Mesenchymal stem cell (in vitro differentiated cells and primary cell): ENCODE data around the gene RGL3.

ENCODE experiments used
- DNase-seq: peaks from one replicate; pipeline ENCODE4 v3.0.0-alpha.2; 2013
- H2AFZ ChIP-seq: one replicate; pipeline ENCODE4 v1.6.1; 2013; ENCODE audit warnings: low read depth, mild to moderate bottlenecking, control low read depth, inconsistent platforms, low read length, moderate library complexity
- H2AK5ac ChIP-seq: 2 replicates; pipeline ENCODE4 v1.6.1; 2013; ENCODE audit warnings: low read length, moderate library complexity, mild to moderate bottlenecking, inconsistent platforms; ENCODE audit not compliant: severe bottlenecking
- H2BK120ac ChIP-seq: one replicate; pipeline ENCODE4 v1.6.1; 2013; ENCODE audit warnings: low read depth, mild to moderate bottlenecking, inconsistent platforms, low read length, moderate library complexity
- H2BK12ac ChIP-seq, 2 experiments: one replicate each; pipeline ENCODE4 v1.6.1; 2013; ENCODE audit warnings: inconsistent platforms in 2 of 2, low read length in 2 of 2, mild to moderate bottlenecking in 2 of 2, moderate library complexity in 2 of 2, control low read depth in 1 of 2
- H2BK15ac ChIP-seq: one replicate; pipeline ENCODE4 v1.6.1; 2013; ENCODE audit warnings: mild to moderate bottlenecking, low read depth, inconsistent platforms; ENCODE audit not compliant: poor library complexity, severe bottlenecking
- H2BK5ac ChIP-seq: 2 replicates; pipeline ENCODE4 v1.6.1; 2013; ENCODE audit warnings: low read depth, mild to moderate bottlenecking, low read length, control low read depth, inconsistent platforms; ENCODE audit not compliant: poor library complexity, severe bottlenecking
- H3K14ac ChIP-seq, 2 experiments: one replicate each; pipeline ENCODE4 v1.6.1; 2013; ENCODE audit warnings: inconsistent platforms in 2 of 2, low read length in 2 of 2, control low read depth in 1 of 2, mild to moderate bottlenecking in 1 of 2, moderate library complexity in 1 of 2
- H3K18ac ChIP-seq, 2 experiments: one replicate each; pipeline ENCODE4 v1.6.1; 2013; ENCODE audit warnings: inconsistent platforms in 2 of 2, low read length in 2 of 2, control low read depth in 1 of 2, low read depth in 1 of 2, mild to moderate bottlenecking in 1 of 2
- H3K23ac ChIP-seq, 2 experiments: one replicate each; pipeline ENCODE4 v1.6.1; 2013; ENCODE audit warnings: inconsistent platforms in 2 of 2, low read length in 2 of 2, mild to moderate bottlenecking in 2 of 2, moderate library complexity in 2 of 2, control low read depth in 1 of 2
- H3K27ac ChIP-seq: 2 replicates; pipeline ENCODE4 v1.5.1; 2013; ENCODE audit warnings: mild to moderate bottlenecking, moderate library complexity, low read length, control low read depth, inconsistent platforms; ENCODE audit not compliant: poor library complexity, severe bottlenecking
- H3K27me3 ChIP-seq, 2 experiments: 2 replicates each; pipeline versions ENCODE4 v1.6.1 to v1.7.0; 2013; ENCODE audit warnings: low read length in 2 of 2, mild to moderate bottlenecking in 2 of 2, moderate library complexity in 2 of 2, control low read depth in 1 of 2, inconsistent platforms in 1 of 2; ENCODE audit not compliant: control insufficient read depth in 1 of 2, insufficient read depth in 1 of 2
- H3K36me3 ChIP-seq, 2 experiments: 2 replicates each; pipeline versions ENCODE4 v1.6.1 to v1.7.0; 2013; ENCODE audit warnings: low read length in 2 of 2, control low read depth in 1 of 2, inconsistent platforms in 1 of 2, low read depth in 1 of 2, mild to moderate bottlenecking in 1 of 2; ENCODE audit not compliant: insufficient read depth in 2 of 2, control insufficient read depth in 1 of 2
- H3K4ac ChIP-seq, 2 experiments: one replicate each; pipeline ENCODE4 v1.6.1; 2013; ENCODE audit warnings: inconsistent platforms in 2 of 2, low read length in 2 of 2, mild to moderate bottlenecking in 2 of 2, moderate library complexity in 2 of 2, control low read depth in 1 of 2, low read depth in 1 of 2
- H3K4me1 ChIP-seq: 2 replicates; pipeline ENCODE4 v1.6.1; 2013; ENCODE audit warnings: low read depth, low read length, control low read depth; ENCODE audit not compliant: control insufficient read depth, insufficient read depth
- H3K4me2 ChIP-seq: 2 replicates; pipeline ENCODE4 v1.6.1; 2013; ENCODE audit warnings: low read length, mild to moderate bottlenecking, inconsistent platforms; ENCODE audit not compliant: poor library complexity, severe bottlenecking
- H3K4me3 ChIP-seq, 2 experiments: 2 replicates each; pipeline versions ENCODE4 v1.5.1 to v1.7.0; 2013; ENCODE audit warnings: low read length in 2 of 2, mild to moderate bottlenecking in 2 of 2, control low read depth in 1 of 2, low read depth in 1 of 2; ENCODE audit not compliant: insufficient read depth in 1 of 2
- H3K79me1 ChIP-seq: replicated peaks from 2 replicates; pipeline ENCODE4 v1.6.1; 2013; ENCODE audit warnings: mild to moderate bottlenecking, control low read depth, low read length, inconsistent platforms; ENCODE audit not compliant: poor library complexity, severe bottlenecking
- H3K9ac ChIP-seq: 2 replicates; pipeline ENCODE4 v1.7.0; 2013; ENCODE audit warnings: mild to moderate bottlenecking, low read length, moderate library complexity
- H3K9me3 ChIP-seq: 2 replicates; pipeline ENCODE4 v1.7.0; 2013; ENCODE audit warnings: mild to moderate bottlenecking, low read length; ENCODE audit not compliant: control insufficient read depth
- H4K8ac ChIP-seq: one replicate; pipeline ENCODE4 v1.6.1; 2013; ENCODE audit warnings: inconsistent platforms, mild to moderate bottlenecking, low read length, moderate library complexity
- H4K91ac ChIP-seq: one replicate; pipeline ENCODE4 v1.6.1; 2013; ENCODE audit warnings: mild to moderate bottlenecking, low read length, inconsistent platforms
- WGBS: methylation state at CpG from one replicate; pipeline ENCODE4 v1.1.7; 2013; ENCODE audit warnings: mixed read lengths; 5-methylcytosine and 5-hydroxymethylcytosine counted together

The RGL3 gene

DNA sequence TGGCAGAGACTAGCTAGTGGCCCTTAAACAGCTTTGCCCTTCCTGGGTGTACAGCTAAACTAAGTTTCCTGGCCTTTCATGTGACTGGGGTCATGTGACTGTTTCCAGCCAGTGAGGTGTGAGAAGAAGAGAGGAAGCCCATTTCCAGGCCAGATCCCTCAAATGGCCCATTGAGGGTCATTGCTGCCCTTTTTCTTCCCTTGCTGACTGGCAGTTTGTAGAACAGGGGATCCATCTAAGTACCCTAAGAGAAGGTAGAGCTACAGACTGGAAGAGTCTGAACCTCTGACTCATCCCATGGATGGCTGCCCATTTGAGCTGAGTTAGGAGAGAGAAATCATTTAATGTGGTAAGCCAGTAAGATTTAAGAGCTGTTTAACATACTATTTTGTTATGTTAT is 41.9 kb downstream of the RGL3 start:
- H3K18ac ChIP-seq = peak overlapping the region in 1 of 2 experiments; percentile 84
- peak overlapping the region in 1 of 2 experiments; percentile 55 for H3K4me3 ChIP-seq
- H2AK5ac ChIP-seq = no peak overlapping the region
- H3K4me2 ChIP-seq = no peak overlapping the region
- no peak overlapping the region for H3K23ac ChIP-seq
- no peak overlapping the region for H3K14ac ChIP-seq
- peak overlapping the region; percentile 8 for H4K8ac ChIP-seq
- no peak overlapping the region for H2AFZ ChIP-seq
- H3K9me3 ChIP-seq = no peaks in the 10 kb centered on the region
- DNase-seq = peak; percentile 78
- peak overlapping the region in 1 of 2 experiments; percentile 29 for H2BK12ac ChIP-seq
- H3K79me1 ChIP-seq = peaks cover 7% of the 10 kb centered on the region
- H2BK5ac ChIP-seq = no peak overlapping the region
- no peaks in the 10 kb centered on the region for H3K36me3 ChIP-seq
- H4K91ac ChIP-seq = no peak overlapping the region
- H2BK120ac ChIP-seq = no peak overlapping the region
- H3K27ac ChIP-seq = peak overlapping the region; percentile 68
- H2BK15ac ChIP-seq = no peak overlapping the region
- H3K9ac ChIP-seq = peak overlapping the region; percentile 26
- peaks cover 5 to 6% of the 10 kb centered on the region in 2 experiments for H3K27me3 ChIP-seq
- no peak overlapping the region for H3K4ac ChIP-seq
- H3K4me1 ChIP-seq = peaks cover 45% of the 10 kb centered on the region

DNA sequence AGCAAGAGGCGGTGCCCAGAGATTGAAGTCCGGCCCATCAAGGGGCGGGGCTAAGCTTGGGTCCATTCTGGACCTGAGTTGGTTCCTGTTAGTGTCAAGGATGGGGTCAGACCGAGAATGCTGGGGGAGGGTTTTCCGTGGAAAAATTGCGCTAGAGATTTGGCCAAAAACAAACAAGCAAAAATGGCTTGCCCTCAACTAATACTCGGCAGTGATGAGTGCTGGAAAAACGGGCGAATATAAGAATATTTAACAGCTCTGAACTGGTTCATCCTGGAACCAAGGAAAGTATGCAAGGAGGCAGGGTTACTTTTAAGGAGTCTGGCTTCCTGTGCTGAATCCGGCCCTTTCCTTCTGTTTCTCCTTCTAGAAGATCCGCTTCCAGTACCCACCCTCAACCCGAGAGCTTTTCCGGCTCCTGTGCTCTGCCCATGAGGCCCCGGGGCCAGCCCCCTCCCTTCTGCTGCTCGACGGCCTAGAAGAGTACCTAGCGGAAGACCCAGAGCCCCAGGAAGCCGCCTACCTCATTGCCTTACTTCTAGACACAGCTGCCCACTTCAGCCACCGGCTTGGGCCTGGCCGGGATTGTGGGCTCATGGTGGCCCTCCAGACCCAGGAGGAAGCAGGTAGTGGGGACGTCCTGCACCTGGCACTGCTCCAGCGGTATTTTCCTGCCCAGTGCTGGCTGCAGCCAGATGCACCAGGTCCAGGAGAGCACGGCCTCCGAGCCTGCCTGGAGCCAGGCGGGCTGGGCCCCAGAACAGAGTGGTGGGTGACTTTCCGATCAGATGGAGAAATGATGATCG is 43.8 kb downstream of the RGL3 start:
- Histone ChIP-seq H3K4me2 (peak overlapping the region; percentile 53), H3K9me3 (no peaks in the 10 kb centered on the region), H3K4me3 (peak overlapping the region in 1 of 2 experiments; percentile 79), H3K4ac (peak overlapping the region; percentile 18 to 62), H3K4me1 (peaks cover 32% of the 10 kb centered on the region), H3K23ac (peak overlapping the region in 1 of 2 experiments; percentile 75), H3K36me3 (no peaks in the 10 kb centered on the region), H3K79me1 (peaks cover 7% of the 10 kb centered on the region), H2AK5ac (peak overlapping the region; percentile 69), H2BK5ac (no peak overlapping the region), H3K27me3 (no peaks in the 10 kb centered on the region), H3K27ac (peak overlapping the region; percentile 64), H3K14ac (peak overlapping the region in 1 of 2 experiments; percentile 73), H2AFZ (no peak overlapping the region), H4K91ac (peak overlapping the region; percentile 22), H2BK120ac (peak overlapping the region; percentile 39), H4K8ac (peak overlapping the region; percentile 74), H2BK12ac (peak overlapping the region; percentile 55 to 76), H3K18ac (peak overlapping the region; percentile 73 to 92), H2BK15ac (no peak overlapping the region), H3K9ac (peak overlapping the region; percentile 87)
- DNase-seq = no peak
- WGBS = 38% methylated on average over 27 of the region's 27 CpGs

DNA sequence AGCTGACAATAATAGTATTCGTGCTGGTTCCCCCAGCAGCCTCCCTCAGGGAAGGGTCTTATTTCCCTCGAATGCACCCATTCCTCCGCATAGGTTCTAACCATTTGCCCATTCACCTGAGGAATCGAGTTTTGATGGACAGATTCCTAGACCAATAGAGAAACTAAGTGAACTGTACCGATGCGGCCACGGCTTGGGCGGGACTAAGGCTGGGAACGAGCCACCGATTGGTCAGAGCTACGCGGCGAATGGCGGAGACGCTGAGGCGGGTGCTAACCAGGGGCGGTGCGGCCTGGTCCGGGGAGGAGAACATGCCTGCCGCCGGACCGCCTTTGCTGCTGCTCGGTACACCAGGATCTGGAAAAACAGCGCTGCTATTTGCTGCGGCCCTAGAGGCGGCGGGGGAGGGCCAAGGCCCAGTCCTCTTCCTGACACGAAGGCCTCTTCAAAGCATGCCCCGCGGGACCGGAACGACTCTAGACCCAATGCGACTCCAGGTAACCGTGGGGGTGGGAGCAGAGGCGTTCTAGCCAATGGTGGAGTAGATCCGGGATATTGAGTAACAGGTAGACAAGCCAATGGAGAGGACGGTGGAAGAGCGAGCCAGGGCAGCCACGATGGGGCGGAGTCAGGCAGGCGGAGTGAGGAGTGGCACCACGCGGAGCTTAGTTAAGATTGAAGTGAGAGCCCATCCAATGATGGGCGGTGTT is 44.5 kb downstream of the RGL3 start, which contains the start of gene SWSAP1:
TSS of gene SWSAP1 (plus strand) at position 234 of the 710 bp plus-strand sequence. CDS start at position 249, 15 bp downstream.
- no peaks in the 10 kb centered on the region for H3K27me3 ChIP-seq
- H2BK15ac ChIP-seq = peak within 1 kb of the TSS; percentile 97
- peaks cover 0 to 2% of the 10 kb centered on the region in 2 experiments for H3K36me3 ChIP-seq
- no peaks in the 10 kb centered on the region for H3K9me3 ChIP-seq
- peak; percentile 100 for DNase-seq
- H3K18ac ChIP-seq = peak within 1 kb of the TSS; percentile 83 to 97
- H3K9ac ChIP-seq = peak within 1 kb of the TSS; percentile 88
- peak within 1 kb of the TSS; percentile 55 to 76 for H2BK12ac ChIP-seq
- H3K79me1 ChIP-seq = peaks cover 7% of the 10 kb centered on the region
- peak within 1 kb of the TSS; percentile 77 for H4K8ac ChIP-seq
- H3K27ac ChIP-seq = peak within 1 kb of the TSS; percentile 96
- peak within 1 kb of the TSS; percentile 69 for H2AK5ac ChIP-seq
- H3K4me3 ChIP-seq = peak within 1 kb of the TSS; percentile 71 to 79
- peak within 1 kb of the TSS; percentile 18 to 97 for H3K4ac ChIP-seq
- H3K23ac ChIP-seq = no peak within 1 kb of the TSS
- peak within 1 kb of the TSS in 1 of 2 experiments; percentile 73 for H3K14ac ChIP-seq
- peak within 1 kb of the TSS; percentile 93 for H2AFZ ChIP-seq
- H2BK5ac ChIP-seq = peak within 1 kb of the TSS; percentile 88
- H4K91ac ChIP-seq = peak within 1 kb of the TSS; percentile 67
- WGBS = under 1% methylated on average over 44 of the region's 44 CpGs
- peak within 1 kb of the TSS; percentile 65 for H3K4me2 ChIP-seq
- H3K4me1 ChIP-seq = peaks cover 32% of the 10 kb centered on the region
- H2BK120ac ChIP-seq = peak within 1 kb of the TSS; percentile 39
